ENCODE measurements around the gene MBD3L5.
A peak's percentile ranks its signal among the peaks of the same experiment; 100 is the strongest.
"Not testable (repeated sequence)": the region's sequence is repeated elsewhere in the genome, so short reads cannot be mapped to it uniquely, and the experiment has no call there.

MBD3L5 gene

DNA sequence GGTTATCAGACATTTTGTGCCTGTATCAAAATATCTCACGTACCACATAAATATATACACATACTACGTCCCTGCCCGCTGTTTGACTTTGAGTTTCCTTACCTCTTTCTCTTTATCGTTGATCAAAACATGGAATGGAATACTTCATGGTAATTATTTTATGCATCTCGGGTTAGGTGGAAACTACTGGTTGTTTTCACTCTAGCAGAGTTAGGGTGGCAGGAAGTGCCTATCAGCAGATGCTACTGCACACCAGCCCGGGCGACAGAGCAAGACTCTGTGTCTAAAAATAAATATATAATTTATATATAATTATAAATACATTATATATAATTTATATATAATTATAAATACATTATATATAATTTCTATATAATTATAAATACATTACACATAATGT, 22.5 kb downstream of the MBD3L5 start:
- not testable (repeated sequence) for DNase-seq (ENCODE audit: low spot score)

DNA sequence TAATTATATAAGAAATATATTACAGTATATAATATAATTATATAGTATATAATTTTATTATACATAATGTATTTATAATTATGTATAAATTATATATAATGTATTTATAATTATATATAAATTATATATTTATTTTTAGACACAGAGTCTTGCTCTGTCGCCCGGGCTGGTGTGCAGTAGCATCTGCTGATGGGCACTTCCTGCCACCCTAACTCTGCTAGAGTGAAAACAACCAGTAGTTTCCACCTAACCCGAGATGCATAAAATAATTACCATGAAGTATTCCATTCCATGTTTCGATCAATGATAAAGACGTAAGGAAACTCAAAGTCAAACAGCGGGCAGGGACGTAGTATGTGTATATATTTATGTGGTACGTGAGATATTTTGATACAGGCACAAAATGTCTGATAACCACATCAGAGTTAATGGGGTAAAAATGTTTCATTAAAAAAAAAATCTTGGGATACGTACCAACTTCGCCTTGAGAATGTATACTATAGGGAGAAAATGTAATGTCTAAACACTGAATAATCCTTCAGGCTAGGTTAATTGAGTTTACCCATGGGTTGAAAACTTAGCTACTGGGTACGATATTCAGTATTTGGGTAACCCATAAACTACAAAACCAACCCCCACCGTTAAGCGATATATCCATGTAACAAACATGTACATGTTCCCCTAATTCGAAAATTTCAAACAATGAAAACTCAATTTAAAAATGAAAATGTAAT, 24.4 kb downstream of the MBD3L5 start:
- not testable (repeated sequence) for DNase-seq (ENCODE audit: low spot score)

DNA sequence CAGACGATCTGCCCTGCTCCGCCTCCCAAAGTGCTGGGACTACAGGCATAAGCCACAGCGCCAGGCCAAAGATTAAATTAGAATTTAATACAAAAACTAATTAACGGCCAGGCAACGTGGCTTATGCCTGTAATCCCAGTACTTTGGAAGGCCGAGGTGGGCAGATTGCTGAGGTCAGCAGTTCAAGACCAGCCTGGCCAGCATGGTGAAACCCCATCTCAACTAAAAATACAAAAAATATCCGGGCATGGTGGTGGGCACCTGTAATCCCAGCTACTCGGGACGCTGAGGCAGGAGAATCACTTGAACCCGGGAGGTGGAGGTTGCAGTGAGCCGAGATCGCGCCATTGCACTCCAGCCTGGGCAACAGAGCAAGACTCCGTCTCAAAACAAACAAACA, 25.3 kb downstream of the MBD3L5 start:
- not testable (repeated sequence) for DNase-seq (ENCODE audit: low spot score)

DNA sequence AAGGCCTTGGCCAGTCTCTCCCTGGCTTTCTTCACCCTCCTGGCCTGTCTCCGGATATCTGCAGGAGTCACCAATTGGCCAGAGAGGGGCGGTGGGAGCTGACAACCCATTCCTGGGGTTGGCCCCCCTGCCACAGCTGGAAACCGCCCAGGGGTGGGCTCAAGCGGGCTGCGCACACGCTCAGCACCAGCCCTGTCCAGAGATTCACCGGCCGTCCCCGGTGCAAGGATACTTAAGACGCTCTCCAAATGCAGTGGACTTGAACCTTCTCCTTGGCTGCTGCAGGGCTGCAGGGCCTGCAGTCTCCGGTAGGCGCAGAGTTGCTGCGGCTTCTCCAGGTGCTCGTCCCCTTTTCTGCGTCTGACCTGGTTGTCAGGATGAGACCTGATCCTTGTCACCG, 26.0 kb downstream of the MBD3L5 start:
- not testable (repeated sequence) for DNase-seq (ENCODE audit: low spot score)

DNA sequence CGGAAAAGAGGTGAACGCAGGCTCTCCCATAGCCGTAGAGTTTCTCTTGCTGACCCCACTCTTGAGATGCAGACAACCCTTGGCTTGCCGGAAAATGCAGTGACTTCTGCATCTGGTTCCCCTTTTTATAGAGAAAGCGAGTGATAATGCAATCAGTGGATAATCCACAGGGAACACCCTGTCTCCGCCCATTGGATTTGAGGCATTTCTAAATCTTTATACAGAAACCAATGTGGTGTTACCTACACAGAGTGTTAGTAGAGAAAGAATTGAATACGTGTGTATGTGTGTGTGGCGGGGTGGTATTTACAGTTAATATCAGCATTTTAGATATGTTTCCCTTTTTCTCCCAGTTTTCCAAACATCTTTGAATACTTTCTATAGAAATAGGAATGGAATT, 28.2 kb downstream of the MBD3L5 start, which contains the start of gene MBD3L3:
Gene MBD3L3, minus strand, starts transcription at position 101 of the 400 bp plus-strand sequence. Its CDS starts 71 bp downstream, at position 30.
- not testable (repeated sequence) for DNase-seq (ENCODE audit: low spot score)

DNA sequence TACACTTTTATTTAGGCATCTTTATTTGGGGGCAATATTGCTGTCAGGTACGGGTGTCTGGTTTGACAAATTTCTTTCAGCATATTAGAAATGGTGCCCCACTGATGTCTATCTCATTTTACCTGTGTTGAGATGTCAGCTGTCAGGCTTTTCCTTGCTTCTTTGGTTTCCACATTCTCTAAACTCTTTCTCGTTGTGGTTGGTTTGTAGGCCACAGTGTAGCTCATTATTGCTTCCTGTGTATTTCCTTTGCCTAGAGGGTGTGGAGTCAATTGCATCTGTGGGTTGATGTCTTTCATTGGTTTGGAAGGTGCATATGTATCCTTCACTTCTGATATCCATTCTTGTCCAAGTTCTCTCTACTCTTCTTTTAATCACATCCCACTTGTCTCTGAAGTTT, 29.6 kb downstream of the MBD3L5 start:
- DNase-seq (ENCODE audit: low spot score) = not testable (repeated sequence)

DNA sequence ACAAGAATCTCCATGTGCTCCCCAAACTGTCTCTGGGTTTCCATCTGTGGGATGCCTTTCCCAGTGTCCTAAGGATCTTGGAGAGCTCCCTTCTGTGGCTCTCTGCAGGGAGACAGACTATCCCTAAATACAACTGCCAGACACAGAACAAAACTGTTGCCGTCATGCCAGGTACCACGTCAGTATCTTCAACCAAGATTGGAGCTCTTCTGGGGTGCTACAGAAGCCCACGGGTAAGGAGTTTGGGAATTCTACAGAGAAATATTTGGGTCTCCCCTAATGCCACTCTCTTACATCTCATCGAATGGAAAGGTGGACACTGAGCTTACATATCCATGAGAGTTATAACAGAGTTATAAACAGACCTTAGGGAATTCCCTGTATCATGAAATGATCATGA, 33.0 kb downstream of the MBD3L5 start:
- no peak for DNase-seq (ENCODE audit: low spot score)

DNA sequence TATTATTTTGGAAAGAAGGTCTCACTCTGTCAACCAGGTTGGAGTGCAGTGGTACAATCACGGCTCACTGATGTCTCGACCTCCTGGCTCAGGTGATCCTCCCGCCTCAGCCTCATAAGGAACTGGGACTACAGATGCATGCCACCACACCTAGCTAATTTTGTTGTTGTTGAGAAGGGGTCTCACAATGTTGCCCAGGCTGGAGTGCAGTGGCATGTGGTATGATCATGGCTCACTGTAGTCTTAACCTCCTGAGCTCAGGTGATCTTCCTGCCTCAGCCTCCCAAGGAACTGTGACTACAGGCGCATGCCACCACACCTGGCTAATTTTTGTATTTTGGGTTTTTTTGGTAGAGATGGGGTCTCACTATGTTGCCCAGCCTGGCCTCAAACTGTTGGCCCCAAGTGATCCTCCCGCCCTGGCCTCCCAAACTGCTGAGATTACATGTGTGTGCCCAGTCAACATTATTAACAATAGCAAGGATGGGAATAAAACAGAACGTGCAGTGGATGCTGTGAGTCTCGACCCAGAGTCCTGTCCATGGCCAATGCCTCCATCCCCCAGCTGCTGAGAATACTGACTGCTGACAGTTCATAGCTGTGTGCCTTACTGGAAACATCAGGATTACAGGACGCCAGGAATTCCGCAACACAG, 33.5 kb downstream of the MBD3L5 start:
- DNase-seq (ENCODE audit: low spot score) = no peak

DNA sequence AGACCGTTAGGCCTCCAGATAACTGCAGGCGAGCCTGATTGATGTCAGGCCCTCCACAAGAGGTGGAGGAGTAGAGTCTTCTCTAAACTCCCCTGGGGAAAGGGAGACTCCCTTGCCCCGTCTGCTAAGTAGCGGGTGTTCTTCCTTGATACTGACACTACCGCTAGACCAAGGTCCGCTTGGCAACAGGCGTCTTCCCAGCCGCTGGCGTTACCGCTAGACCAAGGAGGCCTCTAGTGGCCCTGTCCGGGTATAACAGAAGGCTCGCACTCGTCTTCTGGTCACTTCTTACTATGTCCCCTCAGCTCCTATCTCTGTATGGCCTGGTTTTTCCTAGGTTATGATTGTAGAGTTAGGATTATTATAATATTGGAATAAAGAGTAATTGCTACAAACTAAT, 36.7 kb downstream of the MBD3L5 start:
- peak; percentile 46 for DNase-seq (ENCODE audit: low spot score)

DNA sequence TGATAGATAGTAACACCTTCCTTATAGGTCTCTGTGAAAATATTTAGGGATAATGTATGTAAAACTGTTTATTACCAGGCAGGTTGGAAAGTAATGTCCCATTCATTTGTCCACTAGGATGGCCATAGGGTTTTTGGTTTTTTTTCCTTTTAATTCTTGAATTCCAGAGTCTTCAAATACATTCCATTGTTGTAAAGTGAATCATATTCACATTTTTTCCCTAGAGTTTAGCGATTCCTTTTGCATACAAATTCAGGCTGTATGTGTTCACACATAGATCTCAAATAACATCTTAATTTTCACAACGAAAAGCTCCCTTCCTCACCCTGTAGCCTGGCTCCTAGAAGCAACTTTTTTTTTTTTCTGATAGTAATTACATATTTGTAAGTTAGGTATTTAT, 37.3 kb downstream of the MBD3L5 start:
- no peak for DNase-seq (ENCODE audit: low spot score)

DNA sequence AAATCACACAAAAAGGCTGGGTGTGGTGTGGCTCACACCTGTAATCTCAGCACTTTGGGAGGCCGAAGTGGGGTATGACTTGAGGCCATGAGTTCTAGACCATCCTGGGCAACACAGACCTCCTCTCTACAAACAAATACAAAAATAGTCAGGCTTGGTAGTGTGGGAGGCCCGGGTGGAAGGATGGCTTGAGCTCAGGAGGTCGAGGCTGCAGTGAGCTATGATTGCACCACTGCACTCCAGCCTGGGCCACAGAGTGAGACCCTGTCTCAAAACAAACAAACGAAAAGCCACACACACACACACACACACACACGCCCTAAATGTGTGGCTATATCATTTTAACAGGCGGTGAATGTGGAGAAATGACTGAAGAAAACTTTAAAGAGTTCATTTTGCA, 38.2 kb downstream of the MBD3L5 start:
- peak; percentile 19 for DNase-seq (ENCODE audit: low spot score)

DNA sequence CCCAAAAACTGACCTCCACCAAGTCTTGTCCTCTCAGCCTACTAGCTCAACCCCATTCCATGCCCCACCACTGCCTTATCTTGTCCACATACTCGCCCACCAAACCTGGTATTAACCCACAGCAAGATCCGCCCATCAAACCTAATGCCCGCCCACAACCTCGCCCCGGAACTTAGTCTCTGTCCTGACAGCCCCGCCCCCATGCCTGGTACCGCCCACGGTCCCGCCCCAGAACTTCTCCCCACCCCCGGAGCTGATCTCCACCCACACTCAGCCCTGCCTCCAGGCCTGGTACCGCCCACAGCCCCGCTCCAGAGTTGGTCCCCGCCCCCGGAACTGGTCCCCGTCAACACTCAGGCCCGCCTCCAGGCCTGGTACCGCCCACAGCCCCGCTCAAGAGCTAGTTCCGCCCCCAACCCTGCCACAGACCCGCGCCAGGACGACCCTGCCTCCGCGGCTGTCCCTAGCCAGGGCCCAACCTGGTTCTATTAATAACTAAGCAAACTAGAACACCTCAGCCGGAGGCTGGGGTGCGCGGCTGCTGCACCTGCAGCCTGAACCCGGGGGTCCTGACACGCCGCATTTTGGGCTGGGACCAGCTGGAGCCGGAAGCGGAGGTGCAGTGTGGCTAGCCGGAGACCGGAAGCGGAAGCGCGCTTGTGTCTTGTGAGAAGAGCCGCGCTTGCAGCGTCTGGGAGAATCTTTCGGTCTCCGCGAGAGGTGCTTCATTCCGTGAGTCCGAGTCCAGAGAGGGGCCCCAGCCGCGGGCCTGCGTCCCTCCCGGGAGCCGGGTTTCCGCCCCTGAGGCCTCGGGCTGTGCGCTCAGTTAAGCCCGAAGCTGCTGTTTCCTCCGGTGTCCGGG, 38.9 kb downstream of the MBD3L5 start, which contains the start of gene ZNF557:
Gene ZNF557, plus strand, starts transcription at position 662 of the 862 bp plus-strand sequence. CDS start 5,372 bp downstream, outside the sequence.
- peak; percentile 97 for DNase-seq (ENCODE audit: low spot score)

DNA sequence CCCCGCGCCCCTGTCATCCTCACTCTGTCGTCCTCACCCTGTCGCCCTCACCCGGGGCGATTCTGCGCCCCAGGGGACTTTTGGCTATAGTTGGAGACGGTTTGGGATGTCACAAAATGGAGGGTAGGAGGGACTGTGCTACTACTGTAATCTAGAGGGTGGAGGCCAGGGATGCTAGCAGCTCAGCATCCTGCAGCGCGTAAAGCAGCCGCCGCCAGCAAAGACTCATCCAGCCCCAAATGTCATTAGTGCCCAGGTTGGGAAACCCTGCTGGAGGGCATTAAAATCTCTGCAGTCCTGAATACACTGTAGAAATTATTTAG, 39.5 kb downstream of the MBD3L5 start:
- no peak for DNase-seq (ENCODE audit: low spot score)

DNA sequence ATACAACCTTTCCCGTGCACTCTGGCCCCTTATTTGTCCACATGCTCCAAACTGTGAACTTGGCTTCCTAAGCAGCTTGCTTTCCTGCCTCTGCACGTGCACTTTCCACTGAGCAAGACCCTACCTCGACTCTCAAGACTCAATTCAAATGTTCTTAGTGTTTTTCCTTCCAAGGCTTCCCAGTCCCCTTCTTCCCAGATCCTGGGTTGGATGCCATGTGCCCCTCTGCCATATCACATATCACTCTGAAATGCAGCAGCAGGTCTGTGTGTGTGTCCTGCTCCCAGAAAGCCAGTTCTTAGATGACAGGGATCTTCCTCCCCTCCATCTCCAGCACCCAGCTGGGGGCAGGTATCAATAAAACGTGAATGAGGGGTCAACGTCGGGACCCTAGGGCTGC, 42.2 kb downstream of the MBD3L5 start:
- DNase-seq (ENCODE audit: low spot score) = peak; percentile 15

DNA sequence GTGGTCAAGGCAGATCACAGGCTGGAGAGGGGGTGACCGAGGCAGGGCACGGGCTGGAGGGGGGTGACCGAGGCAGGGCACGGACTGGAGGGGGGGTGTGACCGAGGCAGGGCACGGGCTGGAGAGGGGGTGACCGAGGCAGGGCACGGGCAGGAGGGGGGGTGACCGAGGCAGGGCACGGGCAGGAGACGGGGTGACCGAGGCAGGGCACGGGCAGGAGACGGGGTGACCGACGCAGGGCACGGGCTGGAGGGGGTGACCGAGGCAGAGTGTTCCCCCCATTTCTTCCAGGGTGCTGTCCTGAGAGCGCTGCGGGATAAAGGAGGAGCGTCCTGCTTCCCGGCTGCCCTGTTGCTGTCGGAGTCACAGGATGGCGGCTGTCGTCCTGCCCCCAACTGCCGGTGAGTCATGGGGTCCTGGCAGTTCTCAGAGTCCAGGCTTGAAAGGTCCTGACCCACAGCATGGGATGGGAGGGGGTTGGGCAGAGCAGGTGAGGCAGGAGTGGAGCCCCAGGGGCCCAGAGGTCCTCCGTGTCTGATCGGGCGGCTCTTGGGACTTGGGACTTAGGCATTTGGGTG, 44.4 kb downstream of the MBD3L5 start:
- no peak for DNase-seq (ENCODE audit: low spot score)

DNA sequence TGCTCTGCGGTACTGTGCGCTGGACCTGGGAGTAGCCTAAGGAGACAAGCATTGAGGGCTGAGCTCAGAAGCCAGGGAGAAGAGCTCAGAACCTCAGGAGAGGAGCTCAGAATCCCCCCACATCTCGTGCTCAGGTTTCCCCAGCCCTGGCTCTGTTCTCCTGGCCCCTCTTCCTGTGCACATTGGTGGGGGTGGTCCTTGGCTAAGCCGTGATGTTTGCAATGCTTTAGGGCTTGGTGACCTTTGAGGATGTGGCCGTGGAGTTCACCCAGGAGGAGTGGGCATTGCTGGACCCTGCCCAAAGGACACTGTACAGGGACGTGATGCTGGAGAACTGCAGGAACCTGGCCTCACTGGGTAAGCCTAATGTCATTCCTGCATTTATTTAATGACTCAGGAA, 45.8 kb downstream of the MBD3L5 start:
- no peak for DNase-seq (ENCODE audit: low spot score)

DNA sequence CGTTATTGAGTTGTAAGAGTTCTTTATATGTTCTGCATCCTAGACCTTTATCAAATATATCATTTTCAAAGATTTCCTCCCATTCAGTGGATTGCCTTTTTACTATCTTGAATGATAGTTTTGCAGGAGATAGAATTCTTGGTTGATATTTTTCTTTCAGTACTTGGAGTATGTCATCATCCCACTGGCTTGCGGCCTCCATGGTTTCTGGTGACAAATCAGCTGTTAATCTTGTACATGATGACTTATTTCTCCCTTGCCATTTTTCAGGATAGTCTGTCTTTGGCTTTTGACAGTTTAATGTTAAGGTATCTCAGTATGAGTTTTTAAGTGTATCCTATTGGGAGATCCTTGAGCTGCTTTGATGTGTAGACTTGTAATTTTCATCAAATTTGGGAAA, 47.6 kb downstream of the MBD3L5 start:
- DNase-seq (ENCODE audit: low spot score) = no peak

Measured in ecto neural progenitor cell (in vitro differentiated cells).